ENCODE results near the gene MUC5AC.
"Not testable (repeated sequence)": the region's sequence is repeated elsewhere in the genome, so short reads cannot be mapped to it uniquely, and the experiment has no call there.

Gene MUC5AC

GRCh38 chr11:1157645-1158591, at the start of gene MUC5AC:
Gene MUC5AC, plus strand, starts transcription at chr11:1157953. Its CDS starts 47 bp downstream, at chr11:1158000.
- DNase-seq (ENCODE audit: low read depth in 2 of 3, low spot score in 1 of 3) = no peak

- DNase-seq (ENCODE audit: low read depth in 2 of 3, low spot score in 1 of 3) = no peak
Observed at GRCh38 chr11:1108246-1108900, 49.4 kb upstream of the MUC5AC start.

GRCh38 chr11:1109101-1109917, 48.4 kb upstream of the MUC5AC start:
- DNase-seq (ENCODE audit: low read depth in 2 of 3, low spot score in 1 of 3) = no peak

GRCh38 chr11:1109918-1110705, 47.6 kb upstream of the MUC5AC start:
- no peak for DNase-seq (ENCODE audit: low read depth in 2 of 3, low spot score in 1 of 3)

GRCh38 chr11:1111545-1112212, 46.1 kb upstream of the MUC5AC start:
- no peak for DNase-seq (ENCODE audit: low read depth in 2 of 3, low spot score in 1 of 3)

- DNase-seq (ENCODE audit: low read depth in 2 of 3, low spot score in 1 of 3) = no peak
Observed at GRCh38 chr11:1112351-1113191, 45.2 kb upstream of the MUC5AC start.

- no peak for DNase-seq (ENCODE audit: low read depth in 2 of 3, low spot score in 1 of 3)
Observed at GRCh38 chr11:1113405-1114201, 44.1 kb upstream of the MUC5AC start.

GRCh38 chr11:1115292-1115691, 42.5 kb upstream of the MUC5AC start:
- DNase-seq (ENCODE audit: low read depth in 2 of 3, low spot score in 1 of 3) = not testable (repeated sequence)

- DNase-seq (ENCODE audit: low read depth in 2 of 3, low spot score in 1 of 3) = no peak
Observed at GRCh38 chr11:1116104-1116503, 41.6 kb upstream of the MUC5AC start.

- DNase-seq (ENCODE audit: low read depth in 2 of 3, low spot score in 1 of 3) = no peak
Observed at GRCh38 chr11:1116666-1117390, 40.9 kb upstream of the MUC5AC start.

- no peak for DNase-seq (ENCODE audit: low read depth in 2 of 3, low spot score in 1 of 3)
Observed at GRCh38 chr11:1117992-1118391, 39.8 kb upstream of the MUC5AC start.

GRCh38 chr11:1118755-1119603, 38.8 kb upstream of the MUC5AC start:
- DNase-seq (ENCODE audit: low read depth in 2 of 3, low spot score in 1 of 3) = no peak

GRCh38 chr11:1119604-1120146, 38.1 kb upstream of the MUC5AC start:
- DNase-seq (ENCODE audit: low read depth in 2 of 3, low spot score in 1 of 3) = no peak

- DNase-seq (ENCODE audit: low read depth in 2 of 3, low spot score in 1 of 3) = no peak
Observed at GRCh38 chr11:1120532-1121330, 37.0 kb upstream of the MUC5AC start.

GRCh38 chr11:1121331-1121812, 36.4 kb upstream of the MUC5AC start:
- DNase-seq (ENCODE audit: low read depth in 2 of 3, low spot score in 1 of 3) = no peak

Measured in stimulated activated CD4-positive, alpha-beta T cell treated with anti-CD3 and anti-CD28 coated beads, Interleukin-12 subunit alpha, Interleukin-12 subunit beta, amount 100 ng/mL, for 48 hours (primary cell).